ACHN (cell line): Measurements from ENCODE around the gene CCNQ.
A peak's percentile ranks its signal among the peaks of the same experiment; 100 is the strongest.
"Not testable (repeated sequence)": the region's sequence is repeated elsewhere in the genome, so short reads cannot be mapped to it uniquely, and the experiment has no call there.

Experiments used
- DNase-seq: peaks from one replicate; pipeline ENCODE4 v3.0.0-alpha.2; 2015
- in situ Hi-C: cut with HindIII; loops from 2 replicates; pipeline ENCODE4 v1.10.0; 2017; ENCODE audit warnings: low sequenced_read_pairs, low pct_ligation_motif_present, low pct_unique_long_range_greater_than_20kb

Gene CCNQ

GRCh38 chrX:153604666-153605380, 5.9 kb upstream of the CCNQ start:
- in situ Hi-C loops, DNase-seq: not testable (repeated sequence)

- no peak for DNase-seq
Observed at GRCh38 chrX:153603131-153603656, 4.3 kb upstream of the CCNQ start.

GRCh38 chrX:153602601-153603000, 3.7 kb upstream of the CCNQ start:
- DNase-seq, result no peak
- in situ Hi-C loops, result no loop called here

More at GRCh38 chrX:153603131-153603656, 4.3 kb upstream of the CCNQ start:
- in situ Hi-C loops, result no loop called here

GRCh38 chrX:153601511-153602110, 2.7 kb upstream of the CCNQ start:
- in situ Hi-C loops, result no loop called here
- DNase-seq, result no peak

- no peak for DNase-seq
- in situ Hi-C loops, result no loop called here
Observed at GRCh38 chrX:153600921-153601320, 2.0 kb upstream of the CCNQ start.

GRCh38 chrX:153600032-153600373, 1.1 kb upstream of the CCNQ start:
- in situ Hi-C loops, result no loop called here
- peak; percentile 1 for DNase-seq

- in situ Hi-C loops, result no loop called here
- peak; percentile 79 for DNase-seq
Observed at GRCh38 chrX:153599192-153600031, 473 bp upstream of the CCNQ start.

GRCh38 chrX:153596981-153597750, 1.8 kb downstream of the CCNQ start:
- in situ Hi-C loops, result no loop called here
- no peak for DNase-seq

GRCh38 chrX:153595859-153596857, 2.8 kb downstream of the CCNQ start:
- DNase-seq, result no peak
- in situ Hi-C loops, result no loop called here

GRCh38 chrX:153595387-153595786, 3.6 kb downstream of the CCNQ start:
- in situ Hi-C loops, result no loop called here
- DNase-seq, result no peak

GRCh38 chrX:153593811-153594500, 5.0 kb downstream of the CCNQ start:
- in situ Hi-C loops, result no loop called here
- no peak for DNase-seq

- DNase-seq, result no peak
- in situ Hi-C loops, result no loop called here
Observed at GRCh38 chrX:153592966-153593688, 5.8 kb downstream of the CCNQ start.

GRCh38 chrX:153592091-153592833, 6.7 kb downstream of the CCNQ start:
- in situ Hi-C loops, result no loop called here

GRCh38 chrX:153590961-153591956, 7.7 kb downstream of the CCNQ start:
- in situ Hi-C loops, result no loop called here
- DNase-seq, result no peak

More at GRCh38 chrX:153592091-153592833, 6.7 kb downstream of the CCNQ start:
- DNase-seq, result no peak
